ENCODE measurements around the gene CLBA1.
"Not testable (repeated sequence)": the region's sequence is repeated elsewhere in the genome, so short reads cannot be mapped to it uniquely, and the experiment has no call there.

The CLBA1 gene

DNA sequence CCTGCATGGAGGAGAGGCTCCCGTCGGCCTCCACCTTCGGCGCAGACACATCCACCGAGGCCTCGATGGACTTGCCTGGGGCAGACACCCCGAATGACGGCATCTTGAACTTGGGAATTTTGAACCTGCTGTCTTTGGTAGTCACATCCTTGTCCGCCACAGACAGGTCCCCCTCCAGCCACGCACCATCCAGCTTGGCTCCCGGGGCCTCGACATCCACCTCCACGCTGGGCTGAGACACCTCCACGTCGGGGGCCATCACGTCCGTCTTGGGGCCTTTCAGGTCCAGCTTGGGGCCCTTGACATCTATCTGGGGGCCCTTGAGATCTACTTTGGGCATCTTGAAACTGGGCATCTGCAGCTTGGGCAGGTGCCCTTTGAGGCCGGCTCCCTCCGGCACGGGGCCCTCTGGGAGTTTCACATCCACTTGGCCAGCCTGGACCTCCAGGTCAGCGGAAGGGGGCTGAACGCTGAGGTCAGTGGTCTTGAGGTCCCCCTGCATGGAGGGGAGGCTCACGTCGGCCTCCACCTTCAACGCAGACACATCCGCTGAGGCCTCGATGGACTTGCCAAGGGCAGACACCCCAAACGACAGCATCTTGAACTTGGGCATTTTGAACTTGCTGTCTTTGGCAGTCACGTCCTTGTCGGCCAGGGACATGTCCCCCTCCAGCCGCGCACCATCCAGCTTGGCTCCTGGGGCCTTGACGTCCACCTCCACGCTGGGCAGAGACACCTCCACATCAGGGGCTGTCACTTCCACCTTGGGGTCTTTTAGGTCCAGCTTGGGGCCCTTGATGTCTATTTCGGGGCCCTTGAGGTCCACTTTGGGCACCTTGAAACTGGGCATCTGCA is 37.5 kb upstream of the CLBA1 start:
- DNase-seq (ENCODE audit: low spot score), result not testable (repeated sequence)

DNA sequence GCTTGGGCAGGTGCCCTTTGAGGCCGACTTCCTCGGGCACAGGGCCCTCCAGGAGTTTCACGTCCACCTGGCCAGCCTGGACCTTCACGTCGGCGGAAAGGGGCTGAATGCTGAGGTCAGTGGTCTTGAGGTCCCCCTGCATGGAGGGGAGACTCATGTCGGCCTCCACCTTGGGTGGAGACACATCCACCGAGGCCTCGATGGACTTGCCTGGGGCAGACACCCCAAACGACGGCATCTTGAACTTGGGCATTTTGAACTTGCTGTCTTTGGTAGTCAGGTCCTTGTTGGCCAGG is 36.9 kb upstream of the CLBA1 start:
- DNase-seq (ENCODE audit: low spot score), result no peak

DNA sequence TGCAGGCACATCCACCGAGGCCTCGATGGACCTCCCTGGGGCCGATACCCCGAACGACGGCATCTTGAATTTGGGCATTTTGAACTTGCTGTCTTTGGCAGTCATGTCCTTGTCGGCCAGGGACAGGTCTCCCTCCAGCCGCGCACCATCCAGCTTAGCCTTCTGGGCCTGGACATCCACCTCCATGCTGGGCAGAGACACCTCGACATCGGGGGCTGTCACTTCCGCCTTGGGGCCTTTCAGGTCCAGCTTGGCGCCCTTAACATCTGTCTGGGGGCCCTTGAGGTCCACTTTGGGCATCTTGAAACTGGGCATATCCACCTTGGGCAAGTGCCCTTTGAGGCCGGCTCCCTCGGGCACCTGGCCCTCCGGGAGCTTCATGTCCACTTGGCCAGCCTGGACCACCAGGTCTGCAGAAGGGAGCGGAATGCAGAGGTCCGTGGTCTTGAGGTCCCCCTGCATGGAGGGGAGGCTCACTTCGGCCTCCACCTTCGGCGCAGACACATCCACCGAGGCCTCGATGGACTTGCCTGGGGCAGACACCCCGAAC is 36.1 kb upstream of the CLBA1 start:
- DNase-seq (ENCODE audit: low spot score), result not testable (repeated sequence)

DNA sequence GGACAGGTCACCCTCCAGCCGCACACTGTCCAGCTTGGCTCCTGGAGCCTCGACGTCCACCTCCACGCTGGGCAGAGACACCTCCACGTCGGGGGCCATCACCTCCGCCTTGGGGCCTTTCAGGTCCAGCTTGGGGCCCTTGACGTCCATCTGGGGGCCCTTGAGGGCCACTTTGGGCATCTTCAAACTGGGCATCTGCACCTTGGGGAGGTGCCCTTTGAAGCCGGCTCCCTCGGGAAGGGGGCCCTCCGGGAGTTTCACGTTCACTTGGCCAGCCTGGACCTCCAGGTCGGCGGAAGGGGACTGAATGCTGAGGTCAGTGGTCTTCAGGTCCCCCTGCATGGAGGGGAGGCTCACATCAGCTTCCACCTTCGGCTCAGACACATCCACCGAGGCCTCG is 35.6 kb upstream of the CLBA1 start:
- no peak for DNase-seq (ENCODE audit: low spot score)

DNA sequence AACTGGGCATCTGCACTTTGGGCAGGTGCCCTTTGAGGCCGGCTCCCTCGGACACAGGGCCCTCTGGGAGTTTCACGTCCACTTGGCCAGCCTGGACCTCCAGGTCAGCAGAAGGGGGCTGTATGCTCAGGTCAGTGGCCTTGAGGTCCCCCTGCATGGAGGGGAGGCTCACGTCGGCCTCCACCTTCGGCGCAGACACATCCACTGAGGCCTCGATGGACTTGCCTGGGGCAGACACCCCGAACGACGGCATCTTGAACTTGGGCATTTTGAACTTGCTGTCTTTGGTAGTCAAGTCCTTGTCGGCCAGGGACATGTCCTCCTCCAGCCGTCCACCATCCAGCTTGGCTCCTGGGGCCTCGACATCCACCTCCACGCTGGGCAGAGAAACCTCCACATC is 34.9 kb upstream of the CLBA1 start:
- DNase-seq (ENCODE audit: low spot score), result not testable (repeated sequence)

DNA sequence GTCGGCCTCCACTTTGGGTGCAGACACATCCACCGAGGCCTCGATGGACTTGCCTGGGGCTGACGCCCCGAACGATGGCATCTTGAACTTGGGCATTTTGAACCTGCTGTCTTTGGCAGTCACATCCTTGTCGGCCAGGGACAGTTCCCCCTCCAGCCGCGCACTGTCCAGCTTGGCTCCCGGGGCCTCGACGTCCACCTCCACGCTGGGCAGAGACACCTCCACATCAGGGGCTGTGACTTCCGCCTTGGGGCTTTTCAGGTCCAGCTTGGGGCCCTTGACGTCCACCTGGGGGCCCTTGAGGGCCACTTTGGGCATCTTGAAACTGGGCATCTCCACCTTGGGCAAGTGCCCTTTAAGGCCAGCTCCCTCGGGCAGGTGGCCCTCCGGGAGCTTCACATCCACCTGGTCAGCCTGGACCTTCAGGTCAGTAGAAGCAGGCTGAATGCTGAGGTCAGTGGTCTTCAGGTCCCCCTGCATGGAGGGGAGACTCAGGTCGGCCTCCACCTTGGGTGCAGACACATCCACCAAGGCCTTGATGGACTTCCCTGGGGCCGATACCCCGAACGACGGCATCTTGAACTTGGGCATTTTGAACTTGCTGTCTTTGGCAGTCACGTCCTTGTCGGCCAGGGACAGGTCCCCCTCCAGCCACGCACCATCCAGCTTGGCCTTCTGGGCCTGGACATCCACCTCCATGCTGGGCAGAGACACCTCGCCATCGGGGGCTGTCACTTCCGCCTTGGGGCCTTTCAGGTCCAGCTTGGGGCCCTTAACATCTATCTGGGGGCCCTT is 33.5 kb upstream of the CLBA1 start:
- not testable (repeated sequence) for DNase-seq (ENCODE audit: low spot score)

DNA sequence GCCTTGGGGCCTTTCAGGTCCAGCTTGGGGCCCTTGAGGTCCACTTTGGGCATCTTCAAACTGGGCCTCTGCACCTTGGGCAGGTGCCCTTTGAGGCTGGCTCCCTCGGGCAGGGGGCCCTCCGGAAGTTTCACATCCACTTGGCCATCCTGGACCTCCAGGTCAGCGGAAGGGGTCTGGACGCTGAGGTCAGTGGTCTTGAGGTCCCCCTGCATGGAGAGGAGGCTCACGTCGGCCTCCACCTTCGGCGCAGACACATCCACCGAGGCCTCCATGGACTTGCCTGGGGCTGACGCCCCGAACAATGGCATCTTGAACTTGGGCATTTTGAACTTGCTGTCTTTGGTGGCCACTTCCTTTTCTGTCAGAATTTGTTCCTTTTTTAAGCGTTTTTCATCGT is 32.5 kb upstream of the CLBA1 start:
- DNase-seq (ENCODE audit: low spot score), result no peak

DNA sequence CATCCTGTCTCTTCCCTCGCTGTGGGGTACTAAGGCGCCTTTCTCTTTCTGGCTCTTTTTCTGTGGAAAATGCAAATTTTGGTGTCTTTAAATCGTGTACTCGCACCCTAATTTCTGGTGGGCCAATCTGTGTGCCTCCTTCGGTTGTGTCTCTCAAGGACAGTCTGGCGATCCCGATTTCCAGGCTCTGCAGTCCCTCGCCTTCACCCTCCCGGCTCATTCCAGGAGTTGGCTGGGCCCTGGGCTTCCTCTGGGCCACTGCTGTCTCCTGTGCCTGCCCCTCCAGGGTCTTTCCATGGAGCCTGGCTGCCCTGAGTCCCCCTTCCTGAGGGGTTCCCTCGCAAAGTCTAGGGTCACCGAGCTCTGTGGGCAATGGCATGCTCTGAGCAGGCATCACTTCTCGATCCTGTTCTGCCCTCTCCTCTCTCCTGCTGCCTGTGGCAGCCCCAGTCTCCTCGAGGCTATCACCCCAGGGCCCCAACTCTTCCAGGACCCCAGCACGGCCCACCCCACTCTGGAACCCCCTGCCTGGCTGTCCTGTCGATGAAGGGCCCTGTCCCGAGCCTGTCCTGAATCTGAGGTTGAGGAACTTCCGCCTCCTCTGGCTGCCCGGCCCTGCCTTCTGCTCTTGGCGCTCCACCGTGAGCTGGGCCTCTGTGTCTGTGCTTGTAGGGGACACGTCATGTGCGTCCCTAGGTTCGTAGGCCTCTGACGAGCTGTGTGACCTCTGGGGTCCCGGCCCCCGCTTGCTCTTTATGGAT is 31.5 kb upstream of the CLBA1 start:
- no peak for DNase-seq (ENCODE audit: low spot score)

DNA sequence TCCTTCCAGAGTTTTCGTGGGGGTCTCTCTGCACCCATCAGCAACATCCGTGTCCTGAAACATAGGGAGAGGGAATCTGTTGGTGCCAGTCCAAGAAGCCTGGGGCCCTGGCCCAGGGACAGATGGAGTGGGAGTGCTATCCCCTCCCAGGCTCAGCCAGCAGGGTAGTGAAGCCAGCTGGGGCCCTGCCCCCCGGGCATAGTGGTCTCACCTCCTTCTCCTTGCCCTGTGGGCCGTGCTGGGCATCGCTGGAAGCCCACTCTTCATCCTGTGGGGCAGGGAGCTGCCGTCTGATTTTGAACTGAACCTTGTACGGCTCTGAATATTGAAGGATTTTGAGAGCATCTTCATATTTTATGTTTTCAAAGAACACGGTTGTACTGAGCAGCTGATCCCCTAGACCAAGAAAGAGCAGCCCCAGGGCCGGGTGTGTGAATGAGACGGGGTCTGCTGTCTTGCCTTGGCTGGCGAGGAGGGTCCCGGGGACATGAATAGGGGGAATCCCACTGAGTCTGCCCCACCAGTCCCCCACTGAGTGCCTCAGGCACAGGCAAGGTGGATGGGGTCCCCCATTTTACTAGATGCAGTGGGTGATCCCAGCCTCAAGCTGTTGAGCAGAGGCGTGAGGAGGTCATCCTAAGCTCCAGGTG is 30.7 kb upstream of the CLBA1 start:
- DNase-seq (ENCODE audit: low spot score), result no peak

DNA sequence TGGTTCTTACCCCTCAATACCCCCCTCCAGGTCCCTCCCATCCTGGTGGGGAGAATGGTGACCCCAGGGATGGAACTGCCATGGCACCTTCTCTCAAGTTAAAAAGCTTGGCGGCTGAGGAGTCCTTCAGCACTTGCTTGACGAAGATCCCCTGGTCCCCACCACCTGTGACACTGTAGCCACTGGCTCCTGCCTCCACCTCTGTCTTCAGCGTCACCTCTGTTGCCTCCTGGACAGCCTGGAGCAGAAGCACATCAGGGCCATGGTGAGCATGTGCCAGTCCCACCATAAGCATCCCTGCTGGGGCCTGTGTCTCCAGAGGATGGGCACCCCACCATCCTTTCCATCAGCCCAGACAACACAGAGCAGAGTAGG is 30.2 kb upstream of the CLBA1 start:
- DNase-seq (ENCODE audit: low spot score), result no peak

DNA sequence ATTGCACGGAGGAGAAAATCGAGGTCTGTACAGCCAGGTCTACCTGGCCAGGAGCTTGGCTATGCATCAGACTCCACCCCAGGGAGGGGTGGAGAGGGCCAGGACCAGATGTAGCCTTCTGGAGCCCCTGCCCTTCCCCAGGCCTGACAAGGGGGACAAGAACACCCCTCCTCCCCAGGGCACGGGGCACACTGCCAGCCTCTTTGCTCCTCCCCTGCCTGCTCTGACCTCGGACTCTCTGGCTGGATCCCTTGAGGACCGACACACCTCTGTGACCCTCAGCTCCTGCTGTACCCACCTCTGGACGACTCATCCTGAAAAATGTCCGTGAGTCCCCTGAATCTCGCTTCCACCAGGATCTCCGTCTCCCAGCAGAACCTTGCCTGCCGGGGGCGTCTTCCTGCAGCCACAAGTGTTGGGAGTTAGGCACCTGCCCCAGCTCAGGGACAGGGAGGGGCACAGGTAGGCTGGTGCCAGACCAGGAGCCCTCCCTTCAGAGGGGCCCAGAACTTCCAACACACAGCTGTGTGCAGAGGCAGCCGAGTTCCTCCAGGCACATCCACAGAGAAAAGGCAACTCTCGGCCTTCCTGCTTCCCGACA is 29.2 kb upstream of the CLBA1 start:
- no peak for DNase-seq (ENCODE audit: low spot score)

DNA sequence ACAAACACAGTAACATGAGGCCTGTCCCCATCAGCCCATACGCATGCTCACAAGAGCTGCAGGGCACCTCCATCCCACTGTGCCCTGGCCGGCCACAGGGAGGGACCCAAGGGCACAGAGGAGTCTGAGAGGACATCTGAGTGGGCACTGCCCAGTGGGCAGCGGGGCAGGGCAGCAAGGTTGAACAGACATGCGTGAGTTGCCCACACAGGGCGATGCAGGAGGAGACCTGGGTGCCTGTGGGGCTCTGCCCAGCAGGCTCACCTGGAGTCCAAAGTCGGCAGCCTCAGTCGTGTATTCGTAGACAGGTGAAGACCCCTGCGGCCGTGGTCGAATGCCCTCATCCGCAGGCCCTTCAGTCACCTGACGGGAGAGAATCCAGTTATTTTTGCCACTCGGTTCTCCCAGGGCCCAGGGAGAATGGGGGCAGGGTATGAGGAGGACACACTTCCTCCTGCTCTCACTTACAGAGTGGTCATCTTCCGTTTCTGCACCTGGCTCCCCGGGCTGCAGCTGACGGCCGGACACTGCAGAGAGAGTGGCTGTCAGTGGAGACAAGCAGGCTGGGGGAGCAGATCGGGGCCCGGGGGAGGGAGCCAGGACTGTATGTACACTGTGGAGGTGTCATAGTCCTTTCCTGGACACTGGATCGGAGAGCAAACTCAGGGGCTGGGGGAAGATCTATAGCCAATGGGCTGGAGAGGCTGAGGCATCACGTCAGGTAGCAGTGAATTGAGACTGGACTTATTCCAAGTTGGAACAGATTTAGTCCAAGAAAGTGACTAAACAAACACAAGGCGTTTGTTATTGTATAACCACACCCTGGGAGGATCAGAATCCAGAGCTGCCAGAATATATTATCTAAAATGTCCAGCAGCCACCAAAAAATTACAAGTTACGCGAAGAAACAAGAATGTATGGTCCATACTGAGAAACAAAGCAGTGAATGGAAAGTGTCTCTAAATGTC is 28.2 kb upstream of the CLBA1 start:
- no peak for DNase-seq (ENCODE audit: low spot score)

DNA sequence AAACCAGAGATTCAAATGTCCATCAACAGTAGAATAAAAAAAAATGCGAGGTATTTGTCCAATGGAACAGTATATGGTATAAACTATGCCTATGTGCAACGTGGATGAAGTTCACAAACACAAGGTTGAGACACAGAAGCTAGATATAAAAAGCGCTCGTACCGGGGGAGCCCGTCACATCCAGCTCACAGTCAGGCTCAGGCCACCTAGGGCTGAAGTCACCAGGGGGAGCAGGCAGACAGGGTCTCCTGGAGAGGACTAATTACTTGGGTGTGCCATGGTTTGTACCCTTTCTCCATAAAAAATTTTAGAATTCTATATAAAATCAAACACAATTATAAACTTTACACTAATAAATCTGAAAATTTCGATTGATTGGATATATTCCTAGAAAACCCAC is 21.0 kb upstream of the CLBA1 start:
- DNase-seq (ENCODE audit: low spot score), result no peak

DNA sequence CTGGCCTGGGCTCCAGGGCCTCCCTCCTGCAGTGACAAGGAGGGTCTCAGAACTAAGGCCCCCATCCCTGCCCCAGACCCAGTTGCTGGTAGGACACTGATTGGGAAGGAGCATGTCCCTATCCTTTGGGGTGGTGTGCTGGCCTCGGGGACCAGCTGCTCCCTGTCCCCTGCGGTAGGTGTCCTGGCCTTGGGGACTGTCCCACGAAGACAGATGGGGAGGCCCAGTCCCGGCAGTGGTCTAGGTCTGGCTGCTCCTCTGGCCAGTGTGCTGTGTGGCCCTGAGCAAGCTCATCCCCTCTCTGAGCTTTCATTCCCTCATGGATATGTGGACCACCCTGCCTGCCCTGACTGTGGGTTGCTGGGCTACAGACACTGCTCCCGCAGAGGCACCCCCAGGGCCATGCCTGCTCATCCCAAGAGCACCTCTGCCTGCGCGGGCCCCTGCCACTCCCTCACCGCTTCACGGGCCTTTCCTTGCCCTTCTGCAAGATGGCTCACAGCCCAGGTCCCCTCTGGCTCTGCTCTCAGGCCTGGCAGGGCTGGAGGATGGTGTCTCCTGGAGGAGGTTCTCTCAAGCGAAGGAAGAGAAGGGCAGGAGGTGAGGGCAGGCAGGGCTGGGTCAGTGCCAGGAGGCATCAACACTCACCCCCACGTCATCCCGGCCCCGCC is 19.9 kb upstream of the CLBA1 start:
- DNase-seq (ENCODE audit: low spot score), result no peak

DNA sequence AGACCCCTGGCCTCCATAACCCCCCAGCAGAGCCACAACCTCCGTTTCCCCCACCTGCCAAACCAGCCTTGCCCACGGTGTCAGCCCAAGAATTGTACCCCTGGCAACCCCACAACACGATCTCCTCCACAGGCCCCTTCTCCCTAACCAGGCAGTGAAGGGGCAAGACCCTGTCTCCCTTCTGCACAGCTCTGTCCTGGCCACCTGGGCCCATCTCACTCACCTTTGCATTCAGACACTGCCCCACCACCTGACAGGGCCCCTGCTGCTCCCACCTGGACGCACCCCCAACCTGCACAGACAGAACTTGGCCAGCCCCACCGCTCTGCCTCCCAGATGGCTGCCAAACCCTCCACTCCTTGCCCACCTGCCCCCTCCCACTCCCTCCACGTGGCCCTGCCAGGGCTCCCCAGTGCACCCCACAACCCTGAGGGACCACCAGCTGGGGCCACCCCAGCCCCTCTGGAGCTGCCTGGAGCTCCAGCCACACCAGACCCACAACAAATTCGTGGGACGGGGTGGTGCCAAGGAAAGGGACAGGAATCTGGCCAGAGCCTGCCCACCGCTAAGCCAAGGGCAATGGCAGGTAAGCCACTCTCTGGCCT is 19.2 kb upstream of the CLBA1 start:
- no peak for DNase-seq (ENCODE audit: low spot score)

DNA sequence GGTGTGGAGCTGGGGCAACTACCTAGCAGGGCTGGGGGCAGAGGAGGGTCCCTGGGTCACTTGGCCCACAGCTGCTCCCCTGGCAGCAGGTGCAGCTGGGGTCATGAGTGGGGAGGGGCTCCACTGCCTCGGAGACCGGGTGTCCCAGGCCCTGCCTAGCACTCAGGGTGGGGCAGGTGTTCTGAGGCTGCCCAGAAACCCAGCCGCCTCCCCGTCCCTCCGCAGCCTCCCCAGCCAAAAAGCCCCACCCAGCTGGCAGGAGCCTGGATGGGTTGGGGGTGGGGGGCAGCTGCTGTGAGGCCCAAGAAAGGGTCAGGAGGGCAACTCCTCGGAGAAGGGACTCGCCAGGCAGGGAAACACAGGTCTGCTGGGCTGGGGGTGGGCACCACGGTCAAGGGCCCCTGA is 18.6 kb upstream of the CLBA1 start:
- no peak for DNase-seq (ENCODE audit: low spot score)

DNA sequence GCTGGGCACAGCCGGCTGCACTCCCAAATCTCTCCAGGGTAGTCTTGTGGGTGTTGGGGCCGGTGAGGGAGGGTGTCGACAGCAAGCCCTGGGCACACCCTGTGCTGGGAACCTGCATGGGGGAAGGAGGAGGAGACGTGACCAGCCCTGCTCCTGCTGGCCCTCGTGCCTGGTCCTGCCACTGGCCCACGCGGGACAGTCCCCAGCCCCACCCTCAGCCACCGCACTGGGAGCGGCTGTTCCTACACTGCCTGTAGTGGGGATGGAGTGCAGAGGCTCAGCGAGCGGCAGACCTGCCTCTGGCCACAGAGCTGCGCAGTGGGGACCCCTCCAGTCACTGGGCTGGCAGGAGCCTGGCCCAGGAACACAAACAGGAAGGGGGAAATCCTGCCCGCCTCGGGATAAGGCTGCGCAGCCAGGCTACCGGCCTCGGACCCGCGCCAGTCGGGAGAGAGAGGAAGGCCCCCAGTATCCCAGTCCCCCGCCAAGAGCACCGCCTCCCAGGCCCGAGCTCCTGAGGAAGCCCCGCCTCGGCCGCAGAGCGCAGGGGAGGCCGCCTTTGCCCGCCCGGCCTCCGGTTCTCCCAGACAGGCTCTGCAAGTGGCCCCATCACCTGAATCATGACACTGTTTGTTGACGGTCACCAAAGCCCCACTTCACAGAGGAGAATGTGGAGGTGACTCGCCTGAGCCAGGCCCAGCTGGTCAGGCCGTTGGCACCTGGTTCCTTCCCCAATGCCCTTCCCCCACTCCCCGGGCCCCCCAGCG is 18.0 kb upstream of the CLBA1 start:
- no peak for DNase-seq (ENCODE audit: low spot score)

DNA sequence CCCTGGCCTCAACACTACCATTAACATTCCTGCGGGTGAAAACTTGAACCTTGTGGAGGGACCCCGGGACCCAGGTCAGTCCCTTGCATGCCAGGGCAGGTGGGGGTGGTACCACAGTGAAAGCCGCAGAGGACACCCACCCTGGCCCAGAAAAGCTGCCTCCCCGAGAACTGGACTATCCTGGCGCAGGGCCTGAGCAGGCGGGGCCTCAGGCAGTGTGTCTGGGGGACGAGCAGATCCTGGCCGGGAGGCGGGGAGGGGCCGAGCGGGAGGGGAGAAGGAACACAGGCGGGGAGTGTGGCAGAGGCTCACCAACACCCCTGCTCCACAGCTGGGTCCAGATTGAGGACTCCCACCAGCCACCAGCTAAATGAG is 17.4 kb upstream of the CLBA1 start:
- no peak for DNase-seq (ENCODE audit: low spot score)

Measured in hematopoietic multipotent progenitor cell treated with erythropoietin and hydrocortisone succinate and interleukin-3 and kit ligand, for 15 days (in vitro differentiated cells).